Stimulated activated CD4-positive, alpha-beta T cell treated with anti-CD3 and anti-CD28 coated beads, Interleukin-15, amount 100 ng/mL, for 48 hours (primary cell): ENCODE measurements around the gene TFAP2A.

Source experiments
- DNase-seq, 2 donors: peaks; one replicate each; pipeline ENCODE4 v3.0.0-alpha.2; 2020; ENCODE audit warnings: low read depth in 2 of 2

TFAP2A gene

DNA sequence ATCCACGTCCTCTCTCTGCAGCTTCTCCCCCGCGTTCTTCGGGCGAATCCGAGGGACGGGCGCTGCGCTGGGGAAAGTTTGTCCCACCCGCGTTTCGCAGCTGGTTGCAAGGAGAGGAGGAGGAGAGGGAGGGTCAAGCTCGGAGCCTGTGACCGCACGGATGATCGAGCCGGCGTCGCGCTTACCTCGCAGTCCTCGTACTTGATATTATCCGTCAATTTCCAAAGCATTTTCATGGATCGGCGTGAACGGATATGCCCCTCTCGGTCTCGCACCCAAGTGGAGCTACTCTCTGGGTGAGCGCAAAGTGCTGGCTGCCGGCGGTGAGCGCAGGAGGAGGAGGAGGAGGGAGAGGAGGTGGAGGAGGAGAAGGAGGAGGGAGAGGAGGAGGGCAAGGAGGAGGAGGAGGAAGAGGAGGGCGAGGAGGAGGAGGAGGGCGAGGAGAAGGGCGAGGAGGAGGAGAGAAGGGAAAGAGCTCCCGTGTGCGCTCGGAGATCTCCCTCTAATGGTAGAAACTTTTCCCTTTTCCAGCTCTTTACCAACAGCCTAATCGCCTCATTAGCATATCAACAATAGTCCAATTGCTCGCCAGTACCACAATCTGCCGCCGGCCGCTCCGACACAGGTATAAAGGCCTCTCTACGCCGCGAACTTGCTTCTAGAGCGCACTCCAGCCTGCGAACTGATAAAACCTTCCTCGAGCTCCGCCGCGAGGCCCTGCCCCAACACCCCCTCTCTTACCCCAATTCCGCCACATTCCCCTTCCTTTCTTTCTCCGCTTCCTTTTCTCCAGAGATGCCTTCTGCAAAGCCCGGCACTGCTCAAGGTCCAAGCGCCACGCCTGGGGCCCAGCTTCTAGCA is at the start of gene TFAP2A:
Gene TFAP2A (minus strand): TSS at position 319 of the 861 bp plus-strand sequence. CDS start 83 bp downstream, at position 236.
- DNase-seq: no peak

DNA sequence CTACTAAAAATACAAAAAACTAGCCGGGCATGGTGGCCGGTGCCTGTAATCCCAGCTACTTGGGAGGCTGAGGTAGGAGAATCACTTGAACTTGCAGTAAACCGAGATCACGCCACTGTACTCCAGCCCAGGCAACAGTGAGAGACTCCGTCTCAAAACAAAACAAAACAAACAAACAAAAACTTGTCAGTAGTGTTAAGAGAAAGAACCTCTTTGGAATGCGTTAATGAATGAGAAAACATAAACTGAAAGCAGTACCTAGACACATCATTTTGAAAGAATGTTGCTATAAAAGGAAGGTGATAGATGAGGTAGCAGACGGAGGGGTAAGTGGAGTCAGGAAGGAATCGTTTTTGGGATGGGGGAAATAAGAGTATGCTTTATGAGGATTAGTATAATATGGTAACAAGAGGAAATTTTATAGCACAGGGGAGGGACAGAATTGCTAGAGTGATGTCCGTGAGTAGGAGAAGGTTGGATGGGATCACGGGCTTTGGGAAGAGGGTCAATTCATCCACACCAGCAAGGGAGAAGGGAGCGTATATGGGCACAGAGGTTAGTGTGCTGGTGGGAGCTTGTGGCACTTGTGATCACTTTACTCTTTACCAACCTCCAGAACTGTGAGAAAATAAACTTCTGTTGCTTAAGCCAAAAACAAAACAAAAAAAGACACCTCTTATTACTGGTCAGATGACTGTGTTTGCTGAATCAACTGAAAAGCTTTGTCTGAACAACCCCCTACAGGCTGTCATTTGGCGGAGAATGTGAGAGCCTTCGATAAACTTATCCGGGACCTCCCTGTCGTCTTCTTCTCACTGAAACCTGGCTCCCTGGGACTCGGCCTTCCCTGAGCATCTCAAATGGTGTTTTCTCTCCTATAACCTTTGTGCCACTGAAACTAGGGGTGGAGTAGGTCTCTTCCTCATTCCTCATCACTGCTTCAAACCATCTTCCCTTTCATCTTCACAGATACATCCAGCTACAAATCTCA is 48.9 kb upstream of the TFAP2A start:
- DNase-seq: no peak

DNA sequence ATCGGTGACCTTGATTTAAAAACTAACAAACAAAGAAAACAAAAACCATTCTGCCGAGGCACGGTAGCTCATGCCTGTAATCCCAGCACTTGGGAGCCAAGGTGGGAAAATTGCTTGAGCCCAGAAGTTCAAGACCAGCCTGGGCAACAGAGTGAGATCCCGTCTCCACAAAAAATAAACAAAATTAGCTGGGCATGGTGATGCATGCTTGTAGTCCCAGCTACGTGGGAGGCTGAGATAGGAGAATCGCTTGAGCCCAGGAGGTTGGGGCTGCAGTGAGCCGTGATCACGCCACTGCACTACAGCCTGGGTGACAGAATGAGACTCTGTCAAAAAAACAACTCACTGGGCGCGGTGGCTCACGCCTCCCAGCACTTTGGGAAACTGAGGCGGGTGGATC is 48.2 kb upstream of the TFAP2A start:
- DNase-seq: no peak

DNA sequence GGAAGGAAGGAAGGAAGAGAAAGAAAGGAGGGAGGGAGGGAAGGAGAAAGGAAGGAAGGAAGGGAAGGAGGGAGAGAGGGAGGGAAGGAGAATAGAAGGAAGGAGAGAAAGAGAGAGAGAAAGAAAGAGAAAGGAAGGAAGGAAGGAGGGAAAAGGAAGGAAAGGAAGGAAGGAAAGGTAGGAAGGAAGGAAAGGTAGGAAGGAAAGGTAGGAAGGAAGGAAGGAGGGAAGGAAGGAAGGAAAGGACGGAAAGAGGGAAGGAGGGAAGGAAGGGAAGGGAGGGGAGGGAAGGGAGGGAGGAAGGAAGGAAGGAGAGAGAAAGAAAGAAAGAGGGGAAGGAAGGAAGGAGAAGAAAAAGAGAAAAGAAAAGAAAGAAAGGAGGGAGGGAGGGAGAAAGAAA is 47.0 kb upstream of the TFAP2A start:
- no peak for DNase-seq

DNA sequence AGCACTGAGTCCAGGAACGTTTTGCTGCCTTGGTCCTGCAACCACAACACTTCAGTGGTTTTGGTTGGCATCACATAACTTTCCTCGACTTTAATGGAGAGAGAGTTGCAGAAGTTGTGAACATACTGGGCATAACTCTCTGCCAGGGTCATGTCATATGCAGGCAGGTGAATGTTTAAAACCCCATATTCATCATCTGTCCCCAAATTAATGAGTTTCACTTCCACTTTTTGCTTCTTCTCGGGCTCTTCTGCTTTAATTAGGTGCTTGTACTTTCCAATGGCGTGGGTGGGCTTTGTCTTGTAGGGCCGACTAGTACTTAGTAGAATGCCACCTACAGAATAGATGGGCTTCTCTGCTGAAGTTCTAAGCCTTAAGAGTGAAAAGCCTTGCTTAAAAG is 45.2 kb upstream of the TFAP2A start:
- DNase-seq: no peak

DNA sequence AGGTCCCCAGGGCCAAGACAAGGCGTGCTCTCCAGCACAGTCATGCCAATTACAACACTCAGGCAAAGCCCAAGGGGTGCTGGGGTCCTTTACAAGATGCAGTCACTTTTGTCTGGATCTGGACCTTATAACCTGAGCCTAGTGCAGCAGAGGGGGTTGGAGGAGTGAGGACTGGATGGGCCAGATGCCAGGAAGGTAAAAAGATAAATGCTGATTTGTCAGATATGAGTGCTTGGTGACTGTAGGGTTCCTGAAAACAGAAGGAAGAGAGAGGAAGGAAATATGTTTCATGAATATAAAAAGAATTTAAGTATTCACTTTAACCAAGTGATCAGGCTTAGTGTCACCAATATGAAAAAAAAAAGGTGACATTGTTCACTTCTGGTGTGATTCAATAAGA is 43.4 kb upstream of the TFAP2A start:
- no peak for DNase-seq

DNA sequence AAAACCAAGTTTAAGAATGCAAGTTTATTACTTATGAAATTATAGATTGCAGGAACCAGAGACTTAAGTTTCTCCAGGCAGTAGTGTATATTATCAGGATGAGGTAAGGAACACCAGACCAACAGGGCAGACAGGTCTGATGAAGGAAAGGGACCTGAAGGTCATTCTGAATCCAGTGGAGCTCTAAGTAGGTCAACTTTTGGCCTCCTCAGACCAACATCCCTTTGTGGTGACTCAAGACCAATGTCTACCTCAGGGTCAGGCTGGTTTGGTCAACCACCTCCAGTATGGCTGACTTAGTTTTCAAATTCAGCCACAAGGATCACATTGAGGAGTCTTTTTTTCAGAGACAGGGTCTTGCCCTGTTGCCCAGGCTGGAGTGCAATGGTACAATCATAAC is 38.7 kb upstream of the TFAP2A start:
- no peak for DNase-seq

DNA sequence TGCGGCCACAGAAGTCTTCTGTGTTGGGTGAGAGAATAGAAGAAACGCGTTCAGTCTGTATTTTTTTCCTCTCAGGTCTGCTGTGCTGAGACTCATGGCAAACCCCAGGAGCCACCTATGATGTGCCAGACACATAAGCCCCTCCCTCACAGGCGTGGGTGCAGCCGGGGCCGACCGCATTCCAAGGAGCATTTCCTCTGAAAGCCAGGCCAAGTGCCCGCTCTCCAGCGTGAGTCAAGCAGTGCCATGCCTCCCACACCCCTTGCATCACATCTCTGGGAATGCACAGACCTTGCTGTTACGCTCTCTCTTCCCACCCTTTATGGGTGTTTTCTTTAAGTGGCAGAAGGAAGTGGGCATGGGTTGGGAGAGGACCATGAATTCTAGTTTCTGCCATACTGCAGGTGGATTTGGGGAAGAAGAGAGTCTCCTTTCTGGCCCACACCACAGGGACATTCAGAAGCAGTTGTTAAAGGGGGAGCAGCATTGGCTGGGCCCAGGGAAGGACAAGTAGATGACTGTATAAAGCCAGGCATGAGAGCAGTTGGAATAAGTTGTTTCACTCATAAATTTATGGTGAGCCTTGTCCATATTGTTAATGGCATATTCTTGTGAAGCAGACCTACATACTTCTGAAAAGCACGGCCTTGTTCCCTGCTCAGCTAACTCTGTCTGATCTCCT is 37.1 kb upstream of the TFAP2A start:
- no peak for DNase-seq

DNA sequence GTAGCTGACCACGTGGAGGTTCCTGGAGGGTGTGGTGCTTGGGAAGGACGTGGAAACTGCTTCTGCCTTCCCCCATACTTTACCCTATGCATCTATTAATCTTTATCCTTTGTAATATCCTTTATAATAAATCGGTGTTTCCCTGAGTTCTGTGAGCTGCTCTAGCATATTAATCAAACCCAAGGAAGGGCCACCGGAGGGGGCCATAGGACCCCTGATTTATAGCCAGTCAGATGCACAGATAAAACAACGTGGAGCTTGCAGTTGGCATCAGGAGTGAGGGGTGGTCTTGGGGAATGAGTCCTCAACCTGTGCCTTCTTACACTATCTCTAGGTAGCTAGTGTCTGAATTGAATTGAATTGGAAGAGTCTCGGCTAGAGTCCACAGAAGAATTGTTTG is 36.5 kb upstream of the TFAP2A start:
- DNase-seq: no peak

DNA sequence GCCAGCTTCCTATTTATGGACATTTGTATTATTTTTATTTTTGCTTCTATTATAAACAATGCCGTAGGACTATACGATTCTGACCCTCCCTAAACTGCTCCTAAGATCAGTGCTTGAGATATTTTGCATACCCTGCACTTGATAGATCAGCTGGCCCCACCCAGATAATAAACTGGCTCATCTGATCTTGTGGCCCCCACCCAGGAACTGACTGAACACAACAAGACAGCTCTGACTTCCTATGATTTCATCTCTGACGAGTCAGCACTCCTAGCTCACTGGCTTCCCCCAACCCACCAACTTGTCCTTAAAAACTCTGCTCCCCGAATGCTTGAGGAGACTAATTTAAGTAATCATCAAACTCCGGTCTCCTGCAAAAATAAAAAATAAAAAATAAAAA is 34.9 kb upstream of the TFAP2A start:
- no peak for DNase-seq

DNA sequence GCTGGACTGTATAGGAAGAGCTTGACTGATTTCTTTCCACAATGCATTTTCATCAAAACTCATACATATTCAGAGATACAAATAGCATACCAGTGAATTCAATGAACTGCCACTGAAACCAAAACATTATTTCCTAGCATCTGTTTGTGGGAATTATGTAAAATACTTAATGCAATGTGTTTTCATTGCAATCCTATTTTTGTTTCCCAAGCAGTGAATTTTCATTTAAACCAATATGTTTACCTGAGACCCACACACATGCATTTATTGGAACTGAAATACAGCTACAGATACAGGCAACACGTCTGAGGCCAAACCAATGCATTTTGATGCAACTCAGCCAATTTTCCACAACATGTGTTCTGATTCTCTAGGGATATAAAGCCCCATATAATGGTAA is 33.2 kb upstream of the TFAP2A start:
- no peak for DNase-seq

DNA sequence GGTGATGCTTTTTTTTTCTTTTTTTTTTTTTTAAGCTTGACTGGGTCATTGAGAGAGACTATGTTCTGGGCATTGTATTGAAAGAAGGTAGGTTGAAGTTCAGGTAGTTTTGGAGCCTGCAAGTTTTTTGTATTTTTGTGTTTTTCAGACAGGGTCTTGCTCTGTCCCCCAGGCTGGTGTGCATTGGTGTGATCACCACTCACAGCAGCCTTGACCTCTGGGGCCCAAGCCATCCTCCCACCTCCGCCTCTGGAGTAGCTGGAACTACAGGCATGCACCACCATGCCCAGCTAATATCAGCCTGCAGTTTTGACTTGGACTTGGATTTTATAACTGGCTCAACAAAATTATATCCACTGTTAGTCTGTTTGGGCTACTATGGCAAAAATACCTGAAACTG is 31.7 kb upstream of the TFAP2A start:
- DNase-seq: no peak

DNA sequence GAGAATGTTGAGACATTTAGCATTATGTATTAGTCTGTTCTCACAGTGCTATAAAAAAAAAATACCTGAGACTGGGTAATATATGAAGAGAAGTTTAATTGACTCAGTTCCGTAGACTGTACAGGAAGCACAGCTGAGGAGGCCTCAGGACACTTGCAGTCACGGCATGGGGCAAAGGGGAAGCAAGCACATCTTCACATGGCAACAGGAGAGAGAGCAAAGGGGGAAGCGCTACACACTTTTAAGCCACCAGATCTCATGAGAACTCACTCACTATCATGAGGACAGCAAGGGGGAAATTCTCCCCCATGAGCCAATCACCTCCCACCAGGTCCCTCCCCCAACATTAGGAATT is 26.8 kb upstream of the TFAP2A start:
- no peak for DNase-seq

DNA sequence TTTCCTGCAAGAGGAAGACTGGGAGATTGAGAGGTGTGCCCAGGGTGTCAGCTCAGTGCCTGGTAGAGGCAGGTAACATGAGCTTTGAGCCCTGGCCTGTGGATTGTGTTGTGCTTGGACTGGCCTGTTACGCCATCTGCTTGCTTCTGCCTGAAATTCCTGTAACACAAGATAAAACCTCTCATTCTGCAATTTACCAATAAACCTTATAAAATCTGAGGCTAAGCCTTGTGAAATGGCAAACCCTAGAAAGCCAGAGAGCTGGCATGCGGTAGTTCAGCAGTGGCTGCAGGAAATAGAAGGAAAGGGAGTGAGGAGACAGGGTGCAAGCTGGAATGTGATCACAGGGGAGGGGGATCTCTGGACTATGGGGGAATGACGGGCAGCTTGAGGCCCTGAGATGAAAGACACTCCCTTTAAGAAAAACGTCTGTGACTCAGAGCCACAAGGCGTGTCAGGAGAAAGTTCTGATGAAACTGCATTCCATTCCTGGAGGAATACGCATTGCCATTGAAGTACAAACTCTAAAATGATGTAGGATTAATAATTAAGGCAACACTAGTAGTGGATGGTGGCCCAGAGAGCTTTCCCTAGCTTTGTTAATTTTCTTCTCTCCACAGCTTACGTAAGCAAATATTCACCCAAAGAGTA is 26.3 kb upstream of the TFAP2A start:
- no peak for DNase-seq

DNA sequence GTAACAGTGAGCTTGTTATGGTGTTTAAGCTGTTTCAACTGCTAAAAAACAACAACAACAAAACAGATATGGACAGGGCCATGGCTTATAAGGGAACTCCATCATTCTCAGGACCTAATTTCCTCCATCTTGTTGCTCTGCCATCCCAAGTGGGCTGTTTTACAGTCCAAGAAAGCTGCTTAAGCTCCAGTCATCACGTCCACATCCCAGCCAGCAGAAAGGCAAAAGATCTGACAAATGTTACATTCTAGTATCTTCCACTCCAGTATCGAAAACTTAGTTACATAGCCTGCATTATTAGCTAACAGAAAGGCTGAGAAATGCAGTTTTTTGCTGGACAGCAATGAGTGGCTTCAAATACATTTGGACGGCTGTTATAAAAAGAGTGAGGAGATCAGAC is 23.0 kb upstream of the TFAP2A start:
- DNase-seq: no peak

DNA sequence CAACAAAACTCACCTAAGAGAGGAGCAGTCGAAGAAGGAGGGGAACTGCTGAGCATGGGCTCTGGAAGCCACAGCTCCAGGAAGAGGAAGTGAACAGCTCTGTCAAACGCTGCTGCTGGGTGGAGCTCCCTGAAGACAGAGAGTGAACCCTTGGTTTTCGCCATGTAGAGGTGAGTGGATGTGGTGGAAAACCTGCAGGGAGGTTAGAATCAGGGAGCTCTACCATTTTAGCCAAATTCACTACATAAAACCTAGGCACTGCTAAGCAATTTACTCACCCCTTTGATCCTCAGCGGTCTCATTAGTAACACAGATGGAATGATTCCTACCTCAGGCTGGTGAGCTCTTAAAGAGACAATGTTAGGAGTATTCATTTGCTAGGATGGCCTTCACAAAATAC is 19.4 kb upstream of the TFAP2A start:
- no peak for DNase-seq

DNA sequence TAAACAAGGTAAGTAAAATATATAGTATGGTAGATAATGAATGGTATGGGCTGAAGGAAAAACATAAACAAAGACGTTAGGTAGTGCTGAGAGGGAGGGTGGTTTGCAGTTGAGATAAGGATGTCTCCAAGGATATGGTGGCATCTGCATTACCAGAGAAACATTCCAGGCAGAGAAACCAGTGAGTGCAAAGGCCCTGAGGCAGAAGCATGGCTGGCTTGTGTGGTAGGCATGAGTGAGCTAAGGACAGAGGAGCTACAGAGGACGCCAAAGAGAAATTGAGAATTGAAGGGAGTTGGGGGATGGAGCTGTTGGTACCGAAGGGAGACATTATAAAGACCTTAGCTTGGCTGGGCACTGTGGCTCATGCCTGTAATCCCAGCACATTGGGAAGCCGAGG is 18.4 kb upstream of the TFAP2A start:
- DNase-seq: no peak

DNA sequence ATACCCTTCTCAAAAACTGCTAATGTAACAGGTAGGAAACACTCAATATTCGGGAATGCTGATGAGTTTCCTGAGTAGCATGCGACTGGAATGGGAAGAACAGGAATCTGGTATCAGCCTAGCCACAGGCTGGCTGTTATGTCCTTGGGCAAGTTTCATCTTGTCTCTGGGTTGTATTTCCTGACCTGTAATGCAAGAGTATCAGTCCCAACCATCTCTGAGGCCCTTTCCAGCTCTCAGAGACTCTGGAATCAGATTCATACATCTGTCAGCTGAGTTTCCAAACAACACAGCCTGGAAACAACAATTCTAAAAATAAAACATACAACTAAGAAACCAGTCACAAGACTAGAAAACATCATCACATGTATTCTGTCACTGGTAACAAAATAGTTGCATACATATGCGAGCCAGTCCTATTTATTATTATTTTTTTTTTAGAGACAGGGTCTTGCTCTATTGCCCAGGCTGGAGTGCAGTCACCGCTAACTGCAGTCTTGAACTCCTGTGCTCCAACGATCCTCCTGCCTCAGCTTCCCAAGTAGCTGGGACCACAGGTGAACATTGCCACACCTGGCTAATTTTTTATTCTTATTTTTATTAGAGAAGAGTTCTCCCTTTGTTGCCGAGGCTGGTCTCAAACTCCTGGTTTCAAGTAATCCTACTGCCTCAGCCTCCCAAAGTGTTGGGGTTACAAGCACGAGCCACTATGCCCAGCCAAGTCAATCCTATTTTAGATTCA is 16.7 kb upstream of the TFAP2A start:
- no peak for DNase-seq

DNA sequence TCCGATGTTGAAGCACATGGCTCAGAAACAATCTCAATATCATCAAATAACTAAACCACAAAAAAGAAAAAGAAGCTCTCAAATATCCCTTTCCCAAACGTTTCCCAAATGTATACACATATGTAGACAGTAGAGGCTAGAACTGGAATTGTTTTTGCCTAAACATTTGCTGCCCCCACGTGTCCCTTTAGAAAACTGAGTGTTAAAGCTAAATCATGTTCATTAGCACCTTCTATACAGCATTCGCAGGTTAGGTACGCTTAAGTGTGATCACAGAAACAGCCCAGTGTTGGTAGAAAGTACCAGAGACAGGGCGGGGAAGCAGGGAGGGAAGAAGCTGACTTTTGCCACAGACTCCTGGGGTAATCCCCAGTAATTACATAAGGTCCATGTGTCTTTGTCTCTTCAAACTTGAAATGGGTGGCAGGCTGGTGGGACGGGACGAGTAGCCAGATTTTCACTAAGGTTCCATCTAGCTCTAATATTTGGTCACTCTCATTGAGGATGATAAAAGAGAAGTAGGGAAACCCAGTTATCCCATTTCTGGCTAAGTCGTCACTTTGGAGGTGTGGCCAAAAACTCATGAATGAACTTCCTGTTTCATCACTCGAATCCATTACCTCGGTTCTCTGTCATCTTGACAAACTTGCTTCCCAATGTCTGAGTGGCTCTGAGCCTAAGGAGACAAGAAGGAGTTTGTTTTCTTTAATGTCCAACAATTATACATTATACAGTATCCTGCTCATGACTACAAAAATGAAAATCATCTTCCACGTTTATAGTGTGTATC is 15.0 kb upstream of the TFAP2A start:
- no peak for DNase-seq

DNA sequence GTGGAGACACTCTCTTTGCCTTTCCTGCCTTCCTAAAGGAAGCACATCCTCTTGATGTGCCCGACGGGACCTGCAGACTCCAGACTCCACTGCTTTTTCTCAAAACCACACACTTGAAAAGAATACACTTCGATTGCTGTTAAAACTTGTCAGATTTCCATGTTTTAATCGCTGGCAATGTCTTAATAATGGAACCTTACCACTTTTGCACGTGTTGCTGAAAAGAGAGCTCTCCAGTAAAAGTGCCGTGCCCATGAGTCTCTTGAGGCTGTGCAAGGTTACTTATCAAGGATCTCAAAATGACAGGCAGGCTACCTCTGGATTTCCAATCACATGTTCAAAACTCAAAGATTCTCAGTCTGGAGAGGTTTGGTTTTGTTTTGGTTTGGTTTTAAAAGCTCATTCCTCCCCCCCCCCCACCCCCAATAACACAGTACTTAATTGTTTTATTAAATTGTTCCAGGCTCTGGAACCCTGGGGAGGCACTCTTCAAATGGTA is 12.0 kb upstream of the TFAP2A start:
- DNase-seq: no peak
